GM12801 (cell line): ENCODE results near the gene GLP1R.

ENCODE experiments used
- CTCF ChIP-seq: IDR thresholded peaks from one replicate; pipeline ENCODE4 v1.5.1; 2011; ENCODE audit warnings: control low read depth; ENCODE audit not compliant: insufficient read length; ENCODE audit errors: extremely low read depth

Gene GLP1R

GRCh38 chr6:39009476-39009875 lies 39.1 kb upstream of the GLP1R start:
- TF ChIP-seq CTCF: no peak

DNA sequence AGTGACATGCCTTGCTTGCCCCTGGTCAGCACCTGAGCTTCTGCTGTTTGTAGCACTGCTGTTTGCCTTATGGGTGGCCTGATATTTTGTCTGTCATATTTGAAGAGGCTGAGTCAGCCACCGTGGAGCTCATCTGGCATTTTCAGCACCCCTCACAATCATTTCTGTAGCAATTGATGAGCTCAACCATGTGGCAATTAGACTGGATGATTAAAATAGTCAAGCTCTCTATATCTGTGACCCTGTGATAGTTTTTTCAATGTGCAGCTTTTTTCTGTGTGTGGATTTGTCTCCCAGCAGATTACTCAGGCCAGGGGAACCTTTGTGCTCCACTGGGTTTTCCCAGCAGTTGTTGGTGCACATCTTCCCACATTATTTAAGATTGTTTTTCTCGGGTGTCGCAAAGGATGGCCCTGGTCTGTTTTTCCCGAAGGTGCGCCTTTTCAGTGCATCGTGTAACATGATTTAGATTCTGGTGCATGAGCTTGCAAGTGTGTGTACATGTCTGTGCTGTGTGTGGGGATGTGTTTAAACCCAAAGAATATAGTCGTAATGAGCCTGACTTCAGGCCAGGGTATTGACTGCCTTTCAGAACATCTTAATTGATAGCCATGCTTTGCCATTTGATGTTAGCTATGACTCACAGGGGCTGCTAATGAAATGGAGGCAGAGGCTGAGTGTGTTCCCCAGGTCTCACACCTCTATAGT lies 31.6 kb upstream of the GLP1R start:
- no peak for TF ChIP-seq CTCF

- no peak for TF ChIP-seq CTCF
Measured at GRCh38 chr6:39017547-39017880, 31.1 kb upstream of the GLP1R start.

- TF ChIP-seq CTCF: no peak
Measured at GRCh38 chr6:39018103-39018502, 30.5 kb upstream of the GLP1R start.

- no peak for TF ChIP-seq CTCF
Measured at GRCh38 chr6:39020136-39020535, 28.4 kb upstream of the GLP1R start.

DNA sequence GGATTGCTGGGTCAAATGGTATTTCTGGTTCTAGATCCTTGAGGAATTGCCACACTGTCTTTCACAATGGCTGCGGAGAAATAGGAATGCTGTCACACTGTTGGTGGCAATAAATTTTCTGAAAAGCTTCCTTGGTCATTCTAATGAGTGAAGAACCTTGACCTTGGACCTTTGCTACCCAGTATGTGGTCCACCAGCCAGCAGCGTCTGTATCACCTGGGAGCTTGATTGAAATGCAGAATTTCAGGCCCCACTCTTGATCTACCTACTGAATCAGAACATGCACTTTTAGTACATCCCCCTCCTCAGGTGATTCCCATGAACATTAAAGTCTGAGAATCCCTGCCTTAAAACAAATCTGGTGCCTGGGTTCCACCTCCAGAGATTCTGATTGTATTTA lies 27.5 kb upstream of the GLP1R start:
- TF ChIP-seq CTCF: no peak

DNA sequence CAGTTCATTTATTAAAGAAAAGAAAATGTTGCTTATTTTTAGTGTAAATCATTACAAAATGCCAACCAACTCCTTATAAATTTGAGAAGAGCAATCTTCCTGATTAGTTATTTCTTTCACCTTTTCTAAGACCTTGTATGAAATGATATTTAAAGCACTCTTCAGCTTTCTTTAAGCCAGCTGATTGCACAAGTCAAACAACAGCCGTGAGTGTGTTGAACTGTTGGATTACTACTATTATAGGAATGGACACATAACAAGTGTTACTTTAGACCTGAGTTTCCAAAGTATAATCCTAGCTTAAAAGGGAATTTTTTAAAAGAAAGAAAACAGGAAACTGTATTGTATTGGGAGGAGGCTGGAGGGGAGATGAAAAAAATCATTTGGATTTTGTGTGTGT lies 26.8 kb upstream of the GLP1R start:
- no peak for TF ChIP-seq CTCF

GRCh38 chr6:39026175-39026574 lies 22.4 kb upstream of the GLP1R start:
- TF ChIP-seq CTCF: no peak
